ENCODE results near the gene IL5.
"Not testable (repeated sequence)": the region's sequence is repeated elsewhere in the genome, so short reads cannot be mapped to it uniquely, and the experiment has no call there.

The IL5 gene

DNA sequence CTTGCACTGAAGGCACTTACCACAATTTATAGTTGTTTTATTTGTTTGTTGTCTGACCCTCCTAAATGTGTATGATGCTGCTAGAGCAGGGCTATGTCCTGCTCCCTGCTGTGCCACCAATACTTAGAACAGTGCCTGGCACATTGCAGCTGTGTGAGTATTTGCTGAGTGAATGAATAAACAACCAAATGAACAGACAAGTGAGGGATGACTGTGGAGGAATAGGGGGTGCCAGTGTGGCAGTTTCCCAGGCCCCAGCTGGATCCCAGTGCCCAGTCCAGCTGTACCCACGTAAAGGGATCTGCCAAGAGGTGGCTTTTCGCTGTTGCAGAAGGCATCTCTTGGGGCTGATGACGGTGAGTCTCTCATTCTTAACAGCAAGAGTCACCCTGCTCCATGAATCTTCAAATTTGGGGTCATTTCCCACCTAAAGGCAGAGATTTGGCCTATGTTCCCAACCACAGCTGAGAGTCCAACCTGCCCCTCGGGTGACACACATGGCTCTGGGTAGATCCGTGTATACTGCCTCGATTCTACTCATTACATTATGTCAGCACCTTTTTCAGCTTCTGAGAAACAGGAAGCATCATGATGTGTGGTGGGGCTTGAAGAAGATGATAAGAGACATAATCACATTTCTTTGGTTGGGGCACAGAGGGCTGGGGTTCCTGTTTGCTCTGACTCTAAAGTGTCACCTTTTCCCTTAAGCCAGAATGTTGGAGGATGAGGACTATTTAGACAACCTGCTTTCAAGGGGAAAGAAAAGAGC is 14.3 kb downstream of the IL5 start:
- DNase-seq, result no peak

DNA sequence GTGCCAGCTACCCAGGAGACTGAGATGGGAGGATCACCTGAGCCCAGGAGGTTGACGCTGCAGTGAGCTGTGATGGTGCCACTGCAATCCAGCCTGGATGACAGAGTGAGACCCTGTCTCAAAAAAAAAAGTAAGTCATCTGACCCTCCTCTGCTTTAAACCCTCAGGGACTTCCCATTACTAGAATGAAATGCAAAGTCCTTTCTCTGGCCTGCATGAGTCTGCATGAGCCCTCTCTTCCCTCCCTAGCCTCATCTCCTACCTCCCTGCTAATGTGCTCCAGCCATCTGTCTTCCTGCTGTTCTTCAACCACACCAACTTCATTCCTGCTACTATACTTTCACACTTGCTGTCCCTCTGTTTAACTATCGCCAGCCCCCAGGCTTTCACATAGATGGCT is 15.3 kb downstream of the IL5 start:
- no peak for DNase-seq

DNA sequence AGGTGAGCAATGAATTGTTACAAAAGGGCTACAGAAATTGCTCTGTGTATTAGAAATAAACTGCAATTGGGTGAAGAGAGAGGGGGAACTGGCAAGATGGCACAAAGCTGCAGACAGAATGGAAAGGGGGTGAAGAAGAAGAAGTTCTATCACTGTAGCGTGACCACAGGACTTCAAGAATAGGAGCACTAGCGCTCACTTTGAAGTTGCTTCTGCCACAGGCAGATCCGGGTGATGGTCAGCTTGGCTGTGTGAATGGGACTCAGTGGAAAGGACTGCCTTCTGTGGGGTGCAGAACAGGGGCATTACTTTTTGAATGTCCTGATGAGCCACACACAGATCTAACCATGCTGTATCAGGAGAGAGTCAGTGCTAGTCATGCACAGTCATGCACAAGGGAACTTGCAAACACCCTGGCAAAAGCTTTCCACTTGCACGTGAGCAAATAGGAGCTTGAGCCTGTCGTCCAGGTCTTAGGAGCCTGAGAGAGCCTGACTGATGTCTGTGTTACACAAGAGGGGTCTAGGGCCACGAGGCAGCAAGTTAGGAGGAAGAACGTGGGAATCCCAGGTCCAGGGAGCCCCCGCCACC is 16.3 kb downstream of the IL5 start:
- no peak for DNase-seq

DNA sequence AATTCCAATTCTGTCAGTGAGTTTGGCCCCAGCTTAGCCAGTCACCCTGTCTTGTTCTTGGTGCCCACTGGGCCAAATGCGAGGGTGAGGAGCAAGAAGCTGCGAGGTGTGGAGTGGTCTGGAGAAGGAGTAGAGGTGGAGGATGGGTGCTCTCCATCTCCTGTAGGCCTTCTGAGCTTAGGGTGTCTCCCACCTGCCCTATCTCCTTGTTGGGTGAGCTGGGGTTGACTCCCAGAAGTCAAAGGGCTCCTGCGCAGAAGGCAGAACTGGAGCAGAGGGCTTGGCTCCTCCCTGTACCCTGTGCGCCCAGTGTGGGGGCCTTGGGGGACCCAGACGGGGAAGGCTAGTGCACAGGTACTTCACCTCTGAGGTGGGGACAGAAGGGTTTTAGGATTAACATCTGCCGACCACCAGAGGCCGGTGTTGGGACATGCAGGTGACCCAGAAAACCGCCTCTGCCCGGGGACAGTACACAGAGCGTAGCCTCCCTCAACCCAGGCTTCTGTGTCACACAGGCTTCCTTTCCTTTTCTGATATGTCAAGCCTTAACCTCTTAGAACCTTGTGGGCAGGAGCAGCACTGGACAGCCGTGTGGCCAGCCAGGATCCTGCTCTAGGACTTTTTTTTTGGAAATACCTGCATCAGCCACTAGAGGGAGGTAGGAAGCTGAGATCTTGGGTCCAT is 16.9 kb downstream of the IL5 start:
- peak; percentile 49 for DNase-seq

DNA sequence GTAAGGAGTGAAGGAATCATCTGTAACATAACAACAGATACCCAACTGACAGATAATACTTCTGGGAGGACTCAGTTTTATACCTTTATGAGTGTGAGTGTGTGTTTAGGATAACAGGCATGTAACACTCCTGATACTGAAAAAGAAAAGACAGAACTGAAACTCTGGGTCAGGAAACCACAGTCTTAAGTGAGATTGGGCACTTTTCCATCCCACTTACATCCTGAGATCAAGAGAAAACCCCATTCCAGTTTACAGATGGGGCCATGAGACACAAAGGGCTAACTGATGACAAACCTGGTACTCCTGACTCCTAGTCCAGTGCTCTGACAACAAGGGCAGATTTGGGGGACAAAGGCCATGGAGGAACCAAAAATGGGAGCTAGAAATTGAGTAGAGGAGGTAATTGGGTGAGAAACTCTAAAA is 18.0 kb downstream of the IL5 start:
- DNase-seq, result no peak

DNA sequence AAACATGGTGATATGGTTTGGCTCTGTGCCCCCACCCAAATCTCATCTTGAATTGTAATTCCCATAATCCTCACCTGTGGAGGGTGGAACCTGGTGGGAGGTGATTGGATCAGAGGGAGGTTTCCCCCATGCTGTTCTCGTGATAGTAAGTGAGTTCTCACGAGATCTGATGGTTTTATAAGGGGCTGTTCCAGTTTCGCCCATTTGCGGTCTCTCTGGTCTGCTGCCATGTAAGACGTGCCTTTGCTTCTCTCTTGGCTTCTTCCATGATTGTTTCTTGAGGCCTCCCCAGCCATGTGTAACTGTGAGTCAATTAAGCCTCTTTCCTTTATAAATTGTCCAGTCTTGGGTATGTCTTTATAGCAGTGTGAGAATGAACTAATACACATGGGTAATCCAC is 18.4 kb downstream of the IL5 start:
- DNase-seq, result not testable (repeated sequence)

DNA sequence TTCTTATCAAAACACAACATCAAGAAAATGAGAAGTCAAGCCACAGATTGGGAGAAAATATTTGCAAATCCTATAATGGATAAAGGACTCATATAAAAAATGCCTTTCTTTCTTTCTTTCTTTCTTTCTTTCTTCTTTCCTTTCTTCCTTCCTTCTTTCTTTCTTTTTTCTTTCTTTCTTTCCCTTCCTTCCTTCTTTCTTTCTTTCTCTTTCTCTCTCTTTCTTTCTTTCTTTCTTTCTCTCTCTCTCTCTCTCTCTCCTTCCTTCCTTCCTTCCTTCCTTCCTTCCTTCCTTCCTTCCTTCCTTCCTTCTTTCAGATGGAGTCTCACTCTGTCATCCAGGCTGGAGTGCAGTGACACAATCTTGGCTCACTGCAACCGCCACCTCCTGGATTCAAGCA is 21.3 kb downstream of the IL5 start:
- DNase-seq, result not testable (repeated sequence)

DNA sequence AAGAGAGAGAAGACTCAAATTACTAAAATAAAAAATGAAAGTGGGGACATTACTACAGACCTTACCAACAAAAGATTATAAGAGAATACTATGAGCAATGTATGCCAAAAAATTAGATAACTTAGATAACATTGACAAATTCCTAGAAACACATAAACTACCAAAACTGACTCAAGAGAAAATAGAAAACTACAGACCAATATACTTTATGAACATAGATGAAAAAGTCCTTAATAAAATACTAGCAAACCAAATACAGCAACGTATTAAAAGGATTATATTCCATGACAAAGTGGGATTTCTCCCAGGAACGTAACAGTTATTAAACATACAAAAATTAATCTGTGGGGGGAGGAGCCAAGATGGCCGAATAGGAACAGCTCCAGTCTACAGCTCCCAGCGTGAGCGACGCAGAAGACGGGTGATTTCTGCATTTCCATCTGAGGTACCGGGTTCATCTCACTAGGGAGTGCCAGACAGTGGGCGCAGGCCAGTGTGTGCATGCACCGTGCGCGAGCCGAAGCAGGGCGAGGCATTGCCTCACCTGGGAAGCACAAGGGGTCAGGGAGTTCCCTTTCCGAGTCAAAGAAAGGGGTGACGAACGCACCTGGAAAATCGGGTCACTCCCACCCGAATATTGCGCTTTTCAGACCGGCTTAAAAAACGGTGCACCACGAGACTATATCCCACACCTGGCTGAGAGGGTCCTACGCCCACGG is 29.5 kb downstream of the IL5 start:
- not testable (repeated sequence) for DNase-seq

DNA sequence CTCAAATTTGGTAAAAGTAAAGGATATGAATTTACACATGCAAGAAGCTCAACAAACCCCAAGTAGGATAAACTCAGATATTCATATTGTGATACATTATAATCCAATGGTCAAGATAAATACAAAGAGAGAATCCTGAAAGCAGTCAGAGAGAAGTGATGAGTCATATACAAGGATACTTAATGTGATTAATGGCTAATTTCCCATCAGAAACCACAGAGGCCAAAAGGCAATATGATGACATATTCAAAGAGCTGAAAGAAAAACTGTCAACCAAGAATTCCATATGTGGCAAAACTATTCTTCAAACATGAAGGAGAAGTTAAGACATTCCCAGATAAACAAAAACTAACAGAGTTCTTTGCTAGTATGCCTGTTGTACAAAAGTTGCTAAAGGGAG is 33.2 kb downstream of the IL5 start:
- no peak for DNase-seq

DNA sequence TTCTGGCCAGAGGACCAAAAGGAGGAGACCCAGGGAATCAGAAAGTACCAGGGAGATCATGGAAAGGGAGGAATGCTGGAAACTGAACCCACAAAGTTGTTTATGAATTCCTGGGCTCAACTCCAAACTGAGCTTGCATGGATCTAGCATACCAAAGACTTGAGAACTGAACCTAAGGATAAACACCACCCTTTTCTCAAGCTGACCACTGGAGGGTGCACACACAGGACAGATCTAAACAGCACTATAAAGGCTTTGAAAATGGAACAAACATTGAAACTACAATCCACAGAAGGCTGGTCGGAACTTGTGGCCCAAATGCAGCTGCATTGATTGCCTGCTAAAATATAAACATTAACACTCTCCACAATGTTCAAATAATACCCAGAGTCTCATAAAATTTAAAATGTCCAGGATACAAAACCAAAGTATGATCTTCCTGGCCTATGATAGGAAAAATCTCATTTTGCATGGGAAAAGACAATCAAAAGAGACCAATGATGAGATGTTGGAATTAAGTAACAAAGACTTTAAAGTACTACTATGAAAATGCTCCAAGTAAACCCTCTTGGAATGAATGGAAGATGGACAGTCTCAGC is 37.1 kb downstream of the IL5 start:
- DNase-seq, result no peak

DNA sequence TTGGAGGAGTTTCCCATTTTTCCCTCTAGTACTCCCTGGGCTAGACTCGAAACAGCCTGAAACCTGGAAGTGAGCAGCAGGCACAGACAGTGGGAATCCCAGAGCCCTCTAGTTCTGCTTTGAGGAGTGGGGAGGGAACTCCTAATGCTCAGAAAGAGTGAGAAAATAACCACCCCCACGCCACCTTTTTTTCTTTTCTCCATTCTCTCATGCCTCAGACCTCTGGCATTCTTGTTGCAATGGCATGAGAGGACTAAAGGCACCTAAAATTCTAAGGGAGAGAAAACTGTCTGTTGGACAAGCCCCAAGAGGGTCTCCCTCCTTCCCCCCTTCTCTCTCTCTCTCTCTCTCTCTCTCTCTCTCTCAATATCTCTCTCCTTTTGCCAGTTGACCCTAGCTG is 37.7 kb downstream of the IL5 start:
- DNase-seq, result no peak

DNA sequence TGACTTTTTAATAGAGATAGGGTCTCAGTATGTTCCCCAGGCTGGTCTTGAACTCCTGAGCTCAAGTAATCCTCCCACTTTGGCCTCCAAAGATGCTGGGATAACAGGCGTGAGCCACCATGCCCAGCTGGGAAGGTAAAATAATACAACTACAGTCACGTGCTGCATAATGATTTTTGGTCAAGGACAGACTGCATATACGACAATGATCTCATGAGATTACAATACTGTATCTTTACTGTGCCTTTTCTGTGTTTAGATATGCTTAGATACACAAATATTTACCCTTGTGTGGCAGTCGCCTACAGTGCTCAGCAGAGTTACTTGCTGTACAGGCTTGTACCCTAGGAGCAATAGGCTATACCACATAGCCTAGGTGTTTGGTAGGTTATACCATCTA is 38.6 kb downstream of the IL5 start:
- no peak for DNase-seq

DNA sequence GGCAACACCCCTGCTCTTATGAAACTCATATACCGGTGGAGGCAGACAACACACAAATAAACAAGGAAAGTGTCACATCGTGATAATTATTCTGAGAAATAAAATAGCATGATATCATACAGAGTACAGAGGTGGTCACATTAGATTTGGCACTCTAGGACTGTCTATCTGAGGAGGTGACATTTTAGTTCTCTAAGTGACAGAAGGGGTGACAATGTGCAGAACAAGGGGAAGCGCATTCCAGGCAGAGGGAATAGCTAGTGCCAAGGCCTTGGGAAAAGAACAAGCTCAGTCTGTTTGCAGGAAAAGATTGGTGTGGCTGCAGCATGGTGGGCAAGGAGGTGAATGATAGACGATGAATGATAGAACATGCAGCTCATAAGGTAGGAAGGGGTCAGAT is 40.1 kb downstream of the IL5 start:
- no peak for DNase-seq

DNA sequence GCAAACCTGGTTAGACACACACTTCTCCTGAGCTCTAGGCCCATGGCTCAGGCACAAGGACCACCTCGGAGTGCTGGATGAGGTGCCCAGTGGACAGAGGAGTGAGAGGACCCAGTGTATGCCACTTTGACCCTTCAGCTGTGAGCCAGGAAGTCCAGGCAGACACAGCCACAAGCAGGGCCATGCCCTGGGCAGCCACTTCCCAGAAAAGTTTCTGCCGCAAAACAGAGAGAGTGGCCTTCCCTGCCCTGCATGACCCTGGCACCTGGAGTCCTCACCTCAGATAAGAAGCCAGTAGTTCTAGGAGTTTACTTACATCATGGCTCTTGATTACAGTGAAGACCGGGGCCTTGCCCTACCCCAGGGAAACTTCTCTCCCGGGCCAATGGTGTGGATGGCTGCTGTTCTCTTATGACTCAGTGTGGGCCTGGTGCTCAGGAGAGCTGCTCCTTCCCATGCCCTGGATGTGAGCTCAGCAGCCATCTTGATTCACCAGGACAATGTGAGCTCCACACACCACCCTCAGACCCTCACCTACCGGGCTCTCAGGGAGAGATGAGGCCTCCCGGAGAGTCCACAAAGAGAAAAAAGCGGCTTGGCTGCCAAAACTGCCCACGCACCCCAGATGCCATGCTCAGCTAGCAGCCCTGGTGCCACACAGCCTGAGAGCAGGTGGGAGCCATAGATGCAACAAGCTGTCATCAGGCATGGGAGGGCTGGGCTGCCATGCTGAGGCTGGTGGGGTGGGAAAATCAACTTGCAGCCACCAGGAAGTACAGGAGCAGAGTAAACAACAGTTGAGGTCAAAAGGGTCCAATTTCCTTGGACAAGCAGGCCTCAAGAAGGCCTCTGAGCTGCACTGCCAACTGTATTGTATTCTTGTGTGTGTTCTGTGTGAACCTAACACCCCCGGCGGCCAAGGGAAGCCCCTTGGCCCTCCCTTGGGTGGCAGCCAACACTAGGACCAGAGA is 41.1 kb downstream of the IL5 start:
- DNase-seq, result no peak

DNA sequence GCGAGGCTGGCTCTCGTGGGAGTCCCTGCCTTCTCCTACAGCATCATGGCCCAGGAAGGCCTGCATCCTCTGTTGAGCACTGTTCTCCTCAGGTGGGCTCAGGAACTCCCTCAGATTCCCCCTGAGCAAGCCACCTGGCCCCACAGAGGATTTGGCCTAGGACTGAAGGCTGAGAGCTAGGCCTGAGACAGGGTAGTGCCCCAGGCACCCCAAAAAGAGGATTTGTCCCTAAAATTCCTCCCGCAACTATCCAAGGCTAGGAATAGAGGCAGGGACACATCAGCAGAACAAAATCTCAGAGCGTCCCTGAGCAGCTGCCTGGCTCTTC is 41.7 kb downstream of the IL5 start:
- no peak for DNase-seq

DNA sequence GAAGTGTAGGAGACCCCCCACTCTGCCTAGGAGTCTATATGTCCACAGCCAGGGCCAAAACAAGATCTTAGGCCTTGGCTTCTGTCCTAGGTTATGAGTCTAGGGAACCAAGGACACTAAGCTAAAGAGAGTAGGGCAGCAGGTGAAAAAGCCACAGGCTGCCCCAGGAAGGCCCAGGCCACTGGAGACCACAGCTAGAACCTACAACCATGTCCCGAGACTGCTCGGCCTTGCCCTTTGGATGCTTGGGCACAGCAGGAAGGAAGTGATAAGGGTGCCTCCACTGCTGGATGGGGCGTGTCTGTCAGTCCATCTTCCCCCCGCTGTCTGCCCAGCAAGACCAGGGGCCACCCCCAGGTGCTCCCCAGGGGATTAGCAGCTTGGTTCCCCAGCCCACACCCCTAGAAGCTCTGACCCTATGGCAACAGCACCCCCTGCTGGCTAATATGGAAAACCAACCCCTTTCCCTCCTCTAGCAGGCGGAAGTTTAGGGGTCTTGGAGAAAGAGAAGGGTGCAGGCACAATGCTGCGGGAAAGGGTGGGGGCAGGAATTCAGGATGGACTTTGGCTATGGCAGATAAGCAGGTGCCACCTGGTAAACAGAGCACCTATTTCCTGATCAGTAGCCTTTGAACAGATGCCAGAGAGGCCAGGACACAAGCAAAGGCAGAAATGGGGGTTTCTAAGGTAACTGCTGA is 42.2 kb downstream of the IL5 start:
- DNase-seq, result no peak

DNA sequence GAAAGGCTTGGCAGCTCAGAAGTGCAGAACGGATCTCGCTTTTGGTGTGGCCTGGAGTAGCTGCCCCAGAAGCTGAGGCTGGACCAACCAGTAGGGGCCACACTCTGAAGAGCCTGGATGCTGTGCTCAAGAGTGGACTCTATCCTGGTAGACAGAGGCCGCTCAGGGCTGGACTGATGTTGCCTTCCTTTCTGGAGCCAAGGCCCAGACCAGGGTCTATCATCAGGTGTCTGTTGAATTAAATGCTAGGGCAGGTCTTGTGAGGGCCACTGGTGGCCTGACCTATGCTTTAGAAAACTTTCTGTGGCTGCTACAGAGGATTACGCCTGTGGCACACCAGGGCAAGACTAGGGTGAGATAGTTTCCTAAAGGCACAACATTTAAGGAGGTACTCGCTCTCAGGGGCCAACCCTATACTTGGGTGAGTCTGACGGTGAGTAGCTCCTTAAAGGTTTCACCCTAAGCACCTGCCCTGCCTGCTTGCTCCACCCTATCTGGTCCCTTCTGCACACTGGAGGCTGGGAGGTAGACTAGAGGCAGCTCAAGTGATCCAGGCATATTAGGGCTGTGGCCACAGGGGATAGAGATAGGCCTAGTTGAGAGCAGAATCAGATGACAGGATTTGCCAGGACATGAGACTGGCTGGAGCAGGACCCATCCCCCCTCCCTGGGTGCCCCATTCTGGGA is 42.9 kb downstream of the IL5 start:
- DNase-seq, result no peak

DNA sequence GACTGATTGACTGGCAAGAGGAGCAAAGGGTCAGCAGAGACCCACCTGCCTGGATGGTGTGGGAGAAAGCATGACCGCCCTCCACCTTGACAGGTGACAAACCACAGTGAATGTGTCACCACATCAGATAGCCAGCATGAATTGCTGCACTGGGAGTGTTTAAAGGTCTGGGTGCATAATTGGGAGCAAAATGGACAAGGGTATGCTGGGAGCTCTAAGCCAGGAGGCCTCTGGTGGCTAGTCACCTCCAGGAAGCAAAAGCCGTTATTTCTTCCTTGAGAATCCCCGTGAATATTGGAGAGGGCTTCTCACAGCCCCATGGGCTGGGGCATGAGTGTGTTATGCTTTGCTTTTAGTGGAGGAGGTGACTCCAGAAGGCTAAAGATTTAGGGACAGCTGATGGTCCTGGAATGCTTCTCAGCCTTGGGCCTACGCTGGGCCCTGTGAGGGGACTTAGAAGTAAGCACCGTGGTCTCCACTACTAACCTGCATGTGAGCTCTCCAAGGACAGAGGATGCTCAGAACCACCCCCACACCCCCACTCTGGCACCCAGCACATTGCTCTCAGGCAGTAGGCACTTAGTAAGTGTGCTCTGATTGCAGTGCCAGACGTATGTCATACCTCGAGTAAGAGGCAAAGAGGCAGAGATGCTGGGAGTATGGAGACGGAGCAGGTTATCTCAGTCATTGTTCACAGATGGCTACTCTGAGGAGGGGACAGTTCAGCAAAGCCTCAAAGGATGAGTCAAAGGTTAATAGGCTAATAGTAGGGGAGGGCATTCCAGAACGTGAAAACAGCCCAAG is 43.7 kb downstream of the IL5 start:
- DNase-seq, result no peak

DNA sequence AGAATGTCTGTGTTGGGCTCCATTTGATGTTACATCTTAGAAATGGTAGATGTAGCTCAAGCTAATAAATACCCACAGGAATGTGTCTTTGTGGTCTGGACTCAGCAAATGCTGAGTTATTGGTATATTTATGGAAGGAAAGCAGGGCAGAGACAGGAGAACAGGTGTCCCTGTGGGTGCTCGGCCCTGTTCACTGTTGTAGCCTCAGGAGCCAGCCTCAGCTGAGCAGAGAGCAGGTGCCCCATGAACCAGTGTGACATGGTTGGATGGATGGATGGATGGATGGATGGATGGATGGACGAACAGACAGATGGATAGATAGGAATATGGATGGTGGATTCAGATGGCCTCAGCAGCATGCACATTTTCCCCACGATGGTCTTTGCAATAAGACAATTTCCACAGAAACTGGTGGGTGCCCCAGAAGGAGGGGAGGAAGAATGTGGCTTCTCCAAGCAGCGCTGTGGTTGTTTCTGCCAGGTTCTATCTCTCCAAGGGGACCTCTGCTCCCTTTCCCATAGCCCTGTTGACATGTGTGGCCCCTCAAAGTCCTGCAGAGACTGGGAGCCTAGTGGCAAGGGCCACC is 44.5 kb downstream of the IL5 start:
- no peak for DNase-seq

DNA sequence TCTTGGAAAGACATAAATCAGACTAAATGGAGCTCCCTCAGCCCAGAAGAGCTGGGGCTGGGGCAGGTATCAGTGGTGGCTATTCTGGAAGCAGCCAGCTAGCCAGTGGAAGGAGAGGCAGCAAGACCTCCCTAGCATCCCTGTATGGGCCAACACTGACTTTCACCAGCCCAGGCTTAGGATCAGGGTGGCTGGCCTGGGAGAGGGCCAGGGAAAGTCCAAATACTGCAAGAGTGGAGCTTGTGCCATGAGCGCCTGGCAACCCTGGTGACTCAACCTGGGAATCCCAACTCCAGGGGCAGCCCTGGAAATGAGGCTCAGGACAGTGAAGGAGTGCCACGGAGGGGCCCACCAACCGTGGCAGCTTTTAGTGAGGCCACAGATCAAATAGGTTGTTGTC is 45.2 kb downstream of the IL5 start:
- DNase-seq, result no peak

Data from SHP77 treated with DMSO at 0.1 percent for 48 hours (cell line).